ENCODE results near the gene GOLM1. TPM values are rescaled to one million over a fixed set of nuclear protein-coding genes. Genes with fewer than 3 reads are reported as not detected.
A peak's percentile ranks its signal among the peaks of the same experiment; 100 is the strongest.

Gene GOLM1
- total RNA-seq, 2 donors from 2014 or later: 337 to 393 TPM

GRCh38 chr9:86073839-86074238 lies 25.5 kb downstream of the GOLM1 start:
- DNase-seq: no peak
- intact Hi-C loops (cut with DNase I): no loop called here
- Histone ChIP-seq H3K36me3 (no peaks in the 10 kb centered on the region), H3K27ac (no peak overlapping the region), H3K9me3 (no peaks in the 10 kb centered on the region), H3K4me3 (no peak overlapping the region), H3K9ac (ENCODE audit: low read depth in 2 of 2, low read length in 2 of 2) (no peak overlapping the region), H3K4me1 (no peaks in the 10 kb centered on the region), H3K27me3 (no peaks in the 10 kb centered on the region)
- TF ChIP-seq CTCF (IDR thresholded peaks at IDR 0.05): no peak

- H3K27me3 ChIP-seq: no peaks in the 10 kb centered on the region
- H3K27ac ChIP-seq: no peak overlapping the region
- TF ChIP-seq CTCF (IDR thresholded peaks at IDR 0.05): no peak
- intact Hi-C loops (cut with DNase I): no loop called here
- no peak for DNase-seq
- no peaks in the 10 kb centered on the region for H3K4me1 ChIP-seq
- H3K36me3 ChIP-seq: no peaks in the 10 kb centered on the region
- no peak overlapping the region for H3K9ac ChIP-seq (ENCODE audit: low read depth in 2 of 2, low read length in 2 of 2)
- H3K9me3 ChIP-seq: no peaks in the 10 kb centered on the region
- H3K4me3 ChIP-seq: no peak overlapping the region
Observed at GRCh38 chr9:86072394-86072877, 26.9 kb downstream of the GOLM1 start.

GRCh38 chr9:86069206-86069869 lies 30.0 kb downstream of the GOLM1 start:
- H3K9ac ChIP-seq (ENCODE audit: low read depth in 2 of 2, low read length in 2 of 2): no peak overlapping the region
- no peak overlapping the region for H3K27ac ChIP-seq
- intact Hi-C loops (cut with DNase I): no loop called here
- no peak for DNase-seq
- H3K4me3 ChIP-seq: no peak overlapping the region
- TF ChIP-seq CTCF (IDR thresholded peaks at IDR 0.05): no peak
- H3K9me3 ChIP-seq: no peaks in the 10 kb centered on the region
- no peaks in the 10 kb centered on the region for H3K4me1 ChIP-seq
- no peaks in the 10 kb centered on the region for H3K36me3 ChIP-seq
- no peaks in the 10 kb centered on the region for H3K27me3 ChIP-seq

- no peaks in the 10 kb centered on the region for H3K27me3 ChIP-seq
- no peak overlapping the region for H3K4me3 ChIP-seq
- no peaks in the 10 kb centered on the region for H3K9me3 ChIP-seq
- H3K4me1 ChIP-seq: no peaks in the 10 kb centered on the region
- peak; percentile 41 for DNase-seq
- no peak for TF ChIP-seq CTCF (IDR thresholded peaks at IDR 0.05)
- intact Hi-C loops (cut with DNase I): no loop called here
- no peaks in the 10 kb centered on the region for H3K36me3 ChIP-seq
- H3K9ac ChIP-seq (ENCODE audit: low read depth in 2 of 2, low read length in 2 of 2): no peak overlapping the region
- no peak overlapping the region for H3K27ac ChIP-seq
Observed at GRCh38 chr9:86064220-86064619, 35.1 kb downstream of the GOLM1 start.

- intact Hi-C loops (cut with DNase I): no loop called here
- no peaks in the 10 kb centered on the region for H3K36me3 ChIP-seq
- peak overlapping the region in 1 of 2 donors; percentile 66 for H3K9ac ChIP-seq (ENCODE audit: low read depth in 2 of 2, low read length in 2 of 2)
- DNase-seq: peak; percentile 40
- no peaks in the 10 kb centered on the region for H3K9me3 ChIP-seq
- H3K27me3 ChIP-seq: no peaks in the 10 kb centered on the region
- no peak overlapping the region for H3K4me3 ChIP-seq
- H3K4me1 ChIP-seq: no peaks in the 10 kb centered on the region
- peak overlapping the region; percentile 31 for H3K27ac ChIP-seq
- TF ChIP-seq CTCF (IDR thresholded peaks at IDR 0.05): no peak
Observed at GRCh38 chr9:86062845-86063693, 36.3 kb downstream of the GOLM1 start.

Data from colonic mucosa (tissue), 4 donors.